ENCODE data around the gene DRGX. TPM values are rescaled to one million over a fixed set of nuclear protein-coding genes. Genes with fewer than 3 reads are reported as not detected.

DRGX gene
- polyA plus RNA-seq, 1 donor from 2014 or later = not detected

DNA sequence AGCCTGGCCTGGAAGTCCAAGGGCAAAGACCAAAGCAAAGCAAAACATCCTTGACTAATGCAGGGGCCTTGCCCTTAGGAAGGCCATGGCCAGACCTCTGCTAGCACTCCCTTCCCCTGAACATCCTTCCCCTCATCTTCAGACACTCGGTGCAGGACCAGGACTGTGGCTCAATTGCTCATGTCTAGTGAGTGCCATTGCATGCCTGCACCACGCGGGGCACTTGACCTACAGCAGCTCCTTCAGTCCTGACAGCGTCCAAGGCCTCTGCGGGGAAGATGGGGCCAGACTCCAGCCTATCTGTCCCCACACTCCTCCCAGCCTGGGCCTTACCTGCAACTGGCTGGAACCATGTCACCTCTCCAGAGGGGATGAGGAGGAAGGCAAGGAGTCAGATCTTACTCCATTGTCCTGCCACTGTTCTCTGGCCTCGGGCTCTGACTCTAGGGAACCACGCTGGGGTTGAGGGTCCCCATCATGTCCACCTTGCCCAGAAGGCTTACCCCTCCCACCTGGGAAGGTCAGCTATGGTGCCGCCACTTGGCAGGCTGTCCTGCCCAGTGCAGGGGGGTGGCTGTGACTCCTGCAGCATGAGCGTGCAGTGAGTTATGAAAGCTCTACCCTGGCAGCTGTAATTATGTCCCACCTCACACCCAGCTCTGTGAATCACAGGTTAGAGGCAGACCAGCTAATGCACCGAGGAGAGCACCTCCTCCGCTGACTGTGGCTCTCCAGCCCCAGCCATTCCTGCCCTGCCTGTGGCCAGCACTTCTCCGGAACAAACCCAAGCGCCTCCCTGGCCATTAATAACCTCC is 16.1 kb downstream of the DRGX start:
- Histone ChIP-seq H3K27me3 (ENCODE audit: insufficient read depth, low read depth, low read length) (no peaks in the 10 kb centered on the region), H3K9me2 (ENCODE audit: insufficient read depth, low read length) (no peaks in the 10 kb centered on the region), H3K27ac (ENCODE audit: low read length) (no peak overlapping the region), H3K4me2 (ENCODE audit: low read length) (no peak overlapping the region), H3K9me3 (ENCODE audit: low read length) (no peaks in the 10 kb centered on the region), H3K9ac (ENCODE audit: low read length) (no peak overlapping the region), H3K4me3 (ENCODE audit: low read length) (no peak overlapping the region), H2AFZ (ENCODE audit: low read depth, low read length) (no peak overlapping the region), H3K79me2 (replicated peaks; ENCODE audit: insufficient read depth, low read length) (no peaks in the 10 kb centered on the region), H3F3A (ENCODE audit: insufficient read depth, low read length, poor library complexity, severe bottlenecking) (no peaks in the 10 kb centered on the region), H3K36me3 (ENCODE audit: insufficient read depth, low read length) (no peaks in the 10 kb centered on the region), H4K20me1 (ENCODE audit: insufficient read depth) (no peaks in the 10 kb centered on the region)
- TF ChIP-seq, protein P1, sequence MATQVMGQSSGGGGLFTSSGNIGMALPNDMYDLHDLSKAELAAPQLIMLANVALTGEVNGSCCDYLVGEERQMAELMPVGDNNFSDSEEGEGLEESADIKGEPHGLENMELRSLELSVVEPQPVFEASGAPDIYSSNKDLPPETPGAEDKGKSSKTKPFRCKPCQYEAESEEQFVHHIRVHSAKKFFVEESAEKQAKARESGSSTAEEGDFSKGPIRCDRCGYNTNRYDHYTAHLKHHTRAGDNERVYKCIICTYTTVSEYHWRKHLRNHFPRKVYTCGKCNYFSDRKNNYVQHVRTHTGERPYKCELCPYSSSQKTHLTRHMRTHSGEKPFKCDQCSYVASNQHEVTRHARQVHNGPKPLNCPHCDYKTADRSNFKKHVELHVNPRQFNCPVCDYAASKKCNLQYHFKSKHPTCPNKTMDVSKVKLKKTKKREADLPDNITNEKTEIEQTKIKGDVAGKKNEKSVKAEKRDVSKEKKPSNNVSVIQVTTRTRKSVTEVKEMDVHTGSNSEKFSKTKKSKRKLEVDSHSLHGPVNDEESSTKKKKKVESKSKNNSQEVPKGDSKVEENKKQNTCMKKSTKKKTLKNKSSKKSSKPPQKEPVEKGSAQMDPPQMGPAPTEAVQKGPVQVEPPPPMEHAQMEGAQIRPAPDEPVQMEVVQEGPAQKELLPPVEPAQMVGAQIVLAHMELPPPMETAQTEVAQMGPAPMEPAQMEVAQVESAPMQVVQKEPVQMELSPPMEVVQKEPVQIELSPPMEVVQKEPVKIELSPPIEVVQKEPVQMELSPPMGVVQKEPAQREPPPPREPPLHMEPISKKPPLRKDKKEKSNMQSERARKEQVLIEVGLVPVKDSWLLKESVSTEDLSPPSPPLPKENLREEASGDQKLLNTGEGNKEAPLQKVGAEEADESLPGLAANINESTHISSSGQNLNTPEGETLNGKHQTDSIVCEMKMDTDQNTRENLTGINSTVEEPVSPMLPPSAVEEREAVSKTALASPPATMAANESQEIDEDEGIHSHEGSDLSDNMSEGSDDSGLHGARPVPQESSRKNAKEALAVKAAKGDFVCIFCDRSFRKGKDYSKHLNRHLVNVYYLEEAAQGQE (IDR thresholded peaks at IDR 0.05; ENCODE audit: borderline replicate concordance) = no peak
- no peak for TF ChIP-seq TAF1 (IDR thresholded peaks at IDR 0.05; ENCODE audit: low read depth)
- no peak for TF ChIP-seq SMC3 (conservative IDR thresholded peaks at IDR 0.05; ENCODE audit: poor library complexity)
- no peak for TF ChIP-seq EZH2 (IDR thresholded peaks at IDR 0.05; ENCODE audit: borderline replicate concordance, insufficient read depth, low read length, poor library complexity, severe bottlenecking)
- no peak for TF ChIP-seq CTCF (IDR thresholded peaks at IDR 0.05; ENCODE audit: poor library complexity, severe bottlenecking)
- TF ChIP-seq EP300 (conservative IDR thresholded peaks at IDR 0.05; ENCODE audit: poor library complexity, severe bottlenecking) = no peak
- no peak for TF ChIP-seq POLR2AphosphoS5 (IDR thresholded peaks at IDR 0.05)
- no peak for TF ChIP-seq MXI1 (conservative IDR thresholded peaks at IDR 0.05; ENCODE audit: poor library complexity, severe bottlenecking)

DNA sequence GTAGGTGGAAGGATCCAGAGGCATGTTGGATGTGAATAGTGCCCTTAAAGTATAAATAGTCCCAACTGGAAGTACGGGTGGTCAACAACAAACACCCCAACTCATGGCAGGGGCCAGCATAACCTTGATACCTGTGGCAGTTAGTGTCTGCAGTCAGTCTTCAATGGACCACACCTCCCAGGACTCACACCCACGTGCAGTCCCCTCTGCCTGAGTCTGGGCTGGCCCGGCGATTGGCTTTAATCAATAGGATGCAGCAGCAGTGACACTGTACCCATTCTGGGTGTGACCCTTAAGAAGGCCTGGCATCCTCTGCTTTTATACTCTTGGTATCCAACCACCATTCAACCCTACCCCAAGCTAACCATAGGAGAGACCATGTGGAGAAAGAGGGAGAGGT is 18.6 kb downstream of the DRGX start:
- H3K9ac ChIP-seq (ENCODE audit: low read length) = no peak overlapping the region
- H3K27ac ChIP-seq (ENCODE audit: low read length) = no peak overlapping the region
- TF ChIP-seq, protein P1 (IDR thresholded peaks at IDR 0.05; ENCODE audit: borderline replicate concordance) = no peak
- TF ChIP-seq POLR2AphosphoS5 (IDR thresholded peaks at IDR 0.05) (no peak), EZH2 (IDR thresholded peaks at IDR 0.05; ENCODE audit: borderline replicate concordance, insufficient read depth, low read length, poor library complexity, severe bottlenecking) (no peak), SMC3 (conservative IDR thresholded peaks at IDR 0.05; ENCODE audit: poor library complexity) (no peak), MXI1 (conservative IDR thresholded peaks at IDR 0.05; ENCODE audit: poor library complexity, severe bottlenecking) (no peak), RAD21 (conservative IDR thresholded peaks at IDR 0.05) (no peak), TAF1 (IDR thresholded peaks at IDR 0.05; ENCODE audit: low read depth) (no peak)
- H3K9me2 ChIP-seq (ENCODE audit: insufficient read depth, low read length) = no peaks in the 10 kb centered on the region
- no peaks in the 10 kb centered on the region for H3K36me3 ChIP-seq (ENCODE audit: insufficient read depth, low read length)
- no peak overlapping the region for H2AFZ ChIP-seq (ENCODE audit: low read depth, low read length)
- H3K4me3 ChIP-seq (ENCODE audit: low read length) = no peak overlapping the region
- no peaks in the 10 kb centered on the region for H3K79me2 ChIP-seq (replicated peaks; ENCODE audit: insufficient read depth, low read length)
- H3K4me2 ChIP-seq (ENCODE audit: low read length) = no peak overlapping the region
- H3K27me3 ChIP-seq (ENCODE audit: insufficient read depth, low read depth, low read length) = no peaks in the 10 kb centered on the region
- H3K9me3 ChIP-seq (ENCODE audit: low read length) = no peaks in the 10 kb centered on the region
- H4K20me1 ChIP-seq (ENCODE audit: insufficient read depth) = no peaks in the 10 kb centered on the region
- no peaks in the 10 kb centered on the region for H3F3A ChIP-seq (ENCODE audit: insufficient read depth, low read length, poor library complexity, severe bottlenecking)
